HepG2 (cell line): ENCODE data around the gene AMBRA1. TPM values are rescaled to one million over a fixed set of nuclear protein-coding genes. Genes with fewer than 3 reads are reported as not detected.

Source experiments
- KDM1A ChIP-seq: IDR thresholded peaks from 2 replicates; pipeline ENCODE4 v1.6.1; 2016; ENCODE audit warnings: missing compliant biosample characterization
- LCORL ChIP-seq, 2 experiments: fragments of 450-650 bp in 1 of 2; sonication (generic) in 1 of 2; formaldehyde crosslinking in 1 of 2; IDR thresholded peaks; 2 replicates each; pipeline versions ENCODE4 v1.5.0 to v1.6.1; 2017 to 2020; ENCODE audit warnings: antibody characterized with exemption in 1 of 2, missing genetic modification reagents in 1 of 2
- NFIB ChIP-seq: sonication (generic); formaldehyde crosslinking; IDR thresholded peaks from 2 replicates; pipeline ENCODE4 v1.9.0; 2021; ENCODE audit warnings: missing genetic modification reagents, mild to moderate bottlenecking, borderline replicate concordance
- REL ChIP-seq: sonication (generic); formaldehyde crosslinking; conservative IDR thresholded peaks from 2 replicates; pipeline ENCODE4 v1.8.0; 2022; ENCODE audit warnings: mild to moderate bottlenecking, missing genetic modification reagents, moderate library complexity
- ZNF10 ChIP-seq: sonication (generic); formaldehyde crosslinking; IDR thresholded peaks from 2 replicates; pipeline ENCODE4 v1.4.0; 2020; ENCODE audit warnings: mild to moderate bottlenecking, low read depth, missing genetic modification reagents, borderline replicate concordance
- ZNF446 ChIP-seq: sonication (generic); formaldehyde crosslinking; IDR thresholded peaks from 2 replicates; pipeline ENCODE4 v1.5.0; 2020; ENCODE audit warnings: mild to moderate bottlenecking, missing genetic modification reagents
- ZNF780A ChIP-seq: sonication (generic); formaldehyde crosslinking; IDR thresholded peaks from 2 replicates; pipeline ENCODE4 v1.8.0; 2022; ENCODE audit warnings: mild to moderate bottlenecking, missing genetic modification reagents, moderate library complexity
- polyA plus RNA-seq, 8 experiments: library from polyadenylated mRNA; depleted of rRNA in 3 of 8; stranded (reverse) in 7 of 8; unstranded in 1 of 8; fragments of >200 nt; fragmentation: Illumina TruSeq in 4 of 8; extraction: Trizol in 4 of 8; gene quantifications; 2 replicates each; pipeline versions ENCODE4 v1.2.1 to v1.2.3, GENCODE V29; 2011 to 2016; ENCODE audit warnings: low read depth in 4 of 8, missing spikeins in 1 of 8, mixed read lengths in 1 of 8; ENCODE audit not compliant: insufficient read depth in 1 of 8
- total RNA-seq, 5 experiments: library from RNA; depleted of rRNA; stranded (reverse); fragments of >200 nt; fragmentation: Illumina TruSeq; extraction: Trizol; gene quantifications; 2 replicates each; pipeline ENCODE4 v1.2.3, GENCODE V29; 2016; ENCODE audit warnings: low read depth in 1 of 5
- TF ChIP-seq, protein P1 (sequence below): sonication (generic); formaldehyde crosslinking; IDR thresholded peaks from 2 replicates; pipeline ENCODE4 v1.5.1; 2020; ENCODE audit warnings: mild to moderate bottlenecking, missing genetic modification reagents, borderline replicate concordance
- TF ChIP-seq, protein P2 (sequence below): sonication (generic); formaldehyde crosslinking; IDR thresholded peaks from 2 replicates; pipeline ENCODE4 v1.4.0; 2020; ENCODE audit warnings: missing genetic modification reagents
- TF ChIP-seq, protein P3 (sequence below): sonication (generic); formaldehyde crosslinking; IDR thresholded peaks from 2 replicates; pipeline ENCODE4 v1.4.0; 2020; ENCODE audit warnings: mild to moderate bottlenecking, missing genetic modification reagents
- TF ChIP-seq, protein P4 (sequence below): sonication (generic); formaldehyde crosslinking; IDR thresholded peaks from 2 replicates; pipeline ENCODE4 v1.5.0; 2020; ENCODE audit warnings: missing genetic modification reagents
- TF ChIP-seq, protein P5 (sequence below): sonication (generic); formaldehyde crosslinking; IDR thresholded peaks from 2 replicates; pipeline ENCODE4 v1.5.0; 2020; ENCODE audit warnings: mild to moderate bottlenecking, missing genetic modification reagents

AMBRA1 gene
- total and polyA plus RNA-seq, 2 of the 13 experiments (the other 11 are each of a cell fraction or from before 2014, with no cell fraction given), result 15.7 to 26.0 TPM

DNA sequence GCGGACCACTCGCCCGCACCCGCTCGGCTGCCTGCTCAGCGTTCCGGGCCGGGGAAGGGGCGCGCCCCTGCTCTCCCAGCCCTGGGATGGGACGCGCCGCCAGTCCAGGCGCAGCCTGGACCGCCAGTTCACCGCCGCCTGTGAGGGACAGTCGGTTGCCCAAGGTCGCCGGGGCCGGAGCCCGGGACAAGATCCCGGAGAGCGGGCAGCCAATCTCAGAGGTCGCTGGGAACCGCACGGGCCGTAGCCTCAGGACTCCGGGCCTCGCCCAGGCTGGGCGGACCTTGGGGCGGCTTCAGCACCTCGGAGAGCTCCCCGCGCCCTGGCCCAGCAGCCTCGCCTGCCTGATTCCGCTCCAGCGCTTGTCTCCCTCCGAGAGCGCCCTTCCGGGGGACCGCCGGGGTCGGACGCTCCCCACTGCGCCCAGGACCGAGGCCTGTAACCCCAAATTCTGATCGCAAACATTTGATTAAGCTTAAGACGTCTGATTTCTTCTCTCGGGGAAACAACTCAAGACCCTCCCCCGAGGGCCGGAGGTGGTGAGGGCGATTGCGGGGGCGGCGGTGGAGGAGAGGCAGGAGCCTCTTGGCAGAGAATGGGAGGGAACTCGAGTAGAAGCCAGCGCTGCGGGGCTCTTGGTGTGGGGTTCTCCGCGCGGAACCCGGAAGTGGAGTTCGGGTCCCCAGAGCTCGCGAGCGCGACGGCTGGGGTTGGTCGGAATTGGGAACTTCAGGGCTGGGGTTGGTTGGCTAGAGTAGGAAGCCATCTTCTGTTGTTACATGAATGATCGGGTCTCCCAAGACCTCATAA, 201.2 kb downstream of the AMBRA1 start (continued):
- TF ChIP-seq, protein P1, sequence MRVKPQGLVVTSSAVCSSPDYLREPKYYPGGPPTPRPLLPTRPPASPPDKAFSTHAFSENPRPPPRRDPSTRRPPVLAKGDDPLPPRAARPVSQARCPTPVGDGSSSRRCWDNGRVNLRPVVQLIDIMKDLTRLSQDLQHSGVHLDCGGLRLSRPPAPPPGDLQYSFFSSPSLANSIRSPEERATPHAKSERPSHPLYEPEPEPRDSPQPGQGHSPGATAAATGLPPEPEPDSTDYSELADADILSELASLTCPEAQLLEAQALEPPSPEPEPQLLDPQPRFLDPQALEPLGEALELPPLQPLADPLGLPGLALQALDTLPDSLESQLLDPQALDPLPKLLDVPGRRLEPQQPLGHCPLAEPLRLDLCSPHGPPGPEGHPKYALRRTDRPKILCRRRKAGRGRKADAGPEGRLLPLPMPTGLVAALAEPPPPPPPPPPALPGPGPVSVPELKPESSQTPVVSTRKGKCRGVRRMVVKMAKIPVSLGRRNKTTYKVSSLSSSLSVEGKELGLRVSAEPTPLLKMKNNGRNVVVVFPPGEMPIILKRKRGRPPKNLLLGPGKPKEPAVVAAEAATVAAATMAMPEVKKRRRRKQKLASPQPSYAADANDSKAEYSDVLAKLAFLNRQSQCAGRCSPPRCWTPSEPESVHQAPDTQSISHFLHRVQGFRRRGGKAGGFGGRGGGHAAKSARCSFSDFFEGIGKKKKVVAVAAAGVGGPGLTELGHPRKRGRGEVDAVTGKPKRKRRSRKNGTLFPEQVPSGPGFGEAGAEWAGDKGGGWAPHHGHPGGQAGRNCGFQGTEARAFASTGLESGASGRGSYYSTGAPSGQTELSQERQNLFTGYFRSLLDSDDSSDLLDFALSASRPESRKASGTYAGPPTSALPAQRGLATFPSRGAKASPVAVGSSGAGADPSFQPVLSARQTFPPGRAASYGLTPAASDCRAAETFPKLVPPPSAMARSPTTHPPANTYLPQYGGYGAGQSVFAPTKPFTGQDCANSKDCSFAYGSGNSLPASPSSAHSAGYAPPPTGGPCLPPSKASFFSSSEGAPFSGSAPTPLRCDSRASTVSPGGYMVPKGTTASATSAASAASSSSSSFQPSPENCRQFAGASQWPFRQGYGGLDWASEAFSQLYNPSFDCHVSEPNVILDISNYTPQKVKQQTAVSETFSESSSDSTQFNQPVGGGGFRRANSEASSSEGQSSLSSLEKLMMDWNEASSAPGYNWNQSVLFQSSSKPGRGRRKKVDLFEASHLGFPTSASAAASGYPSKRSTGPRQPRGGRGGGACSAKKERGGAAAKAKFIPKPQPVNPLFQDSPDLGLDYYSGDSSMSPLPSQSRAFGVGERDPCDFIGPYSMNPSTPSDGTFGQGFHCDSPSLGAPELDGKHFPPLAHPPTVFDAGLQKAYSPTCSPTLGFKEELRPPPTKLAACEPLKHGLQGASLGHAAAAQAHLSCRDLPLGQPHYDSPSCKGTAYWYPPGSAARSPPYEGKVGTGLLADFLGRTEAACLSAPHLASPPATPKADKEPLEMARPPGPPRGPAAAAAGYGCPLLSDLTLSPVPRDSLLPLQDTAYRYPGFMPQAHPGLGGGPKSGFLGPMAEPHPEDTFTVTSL (CRISPR knock-in tag), result peak; percentile 67; the same call in 1 of the 2 replicates
- TF ChIP-seq, protein P2, sequence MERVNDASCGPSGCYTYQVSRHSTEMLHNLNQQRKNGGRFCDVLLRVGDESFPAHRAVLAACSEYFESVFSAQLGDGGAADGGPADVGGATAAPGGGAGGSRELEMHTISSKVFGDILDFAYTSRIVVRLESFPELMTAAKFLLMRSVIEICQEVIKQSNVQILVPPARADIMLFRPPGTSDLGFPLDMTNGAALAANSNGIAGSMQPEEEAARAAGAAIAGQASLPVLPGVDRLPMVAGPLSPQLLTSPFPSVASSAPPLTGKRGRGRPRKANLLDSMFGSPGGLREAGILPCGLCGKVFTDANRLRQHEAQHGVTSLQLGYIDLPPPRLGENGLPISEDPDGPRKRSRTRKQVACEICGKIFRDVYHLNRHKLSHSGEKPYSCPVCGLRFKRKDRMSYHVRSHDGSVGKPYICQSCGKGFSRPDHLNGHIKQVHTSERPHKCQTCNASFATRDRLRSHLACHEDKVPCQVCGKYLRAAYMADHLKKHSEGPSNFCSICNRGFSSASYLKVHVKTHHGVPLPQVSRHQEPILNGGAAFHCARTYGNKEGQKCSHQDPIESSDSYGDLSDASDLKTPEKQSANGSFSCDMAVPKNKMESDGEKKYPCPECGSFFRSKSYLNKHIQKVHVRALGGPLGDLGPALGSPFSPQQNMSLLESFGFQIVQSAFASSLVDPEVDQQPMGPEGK (CRISPR knock-in tag), result peak; percentile 80
- TF ChIP-seq, protein P3, sequence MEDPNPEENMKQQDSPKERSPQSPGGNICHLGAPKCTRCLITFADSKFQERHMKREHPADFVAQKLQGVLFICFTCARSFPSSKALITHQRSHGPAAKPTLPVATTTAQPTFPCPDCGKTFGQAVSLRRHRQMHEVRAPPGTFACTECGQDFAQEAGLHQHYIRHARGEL (CRISPR knock-in tag), result no peak
- TF ChIP-seq ZNF10 (CRISPR knock-in tag) (no peak), ZNF446 (peak; percentile 97; the same call in 1 of the 2 replicates), NFIB (CRISPR knock-in tag) (no peak), ZNF780A (peak; percentile 95; the same call in 1 of the 2 replicates), LCORL (IDR thresholded peaks at IDR 0.05) (no peak), LCORL (CRISPR knock-in tag; IDR thresholded peaks at IDR 0.05) (peak; percentile 95), KDM1A (CRISPR knock-in tag) (0 out of 2 replicates have a peak, but pooled peaks have one; percentile 49), REL (CRISPR knock-in tag) (peak; percentile 96)
- TF ChIP-seq, protein P4, sequence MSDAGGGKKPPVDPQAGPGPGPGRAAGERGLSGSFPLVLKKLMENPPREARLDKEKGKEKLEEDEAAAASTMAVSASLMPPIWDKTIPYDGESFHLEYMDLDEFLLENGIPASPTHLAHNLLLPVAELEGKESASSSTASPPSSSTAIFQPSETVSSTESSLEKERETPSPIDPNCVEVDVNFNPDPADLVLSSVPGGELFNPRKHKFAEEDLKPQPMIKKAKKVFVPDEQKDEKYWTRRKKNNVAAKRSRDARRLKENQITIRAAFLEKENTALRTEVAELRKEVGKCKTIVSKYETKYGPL (CRISPR knock-in tag), result peak; percentile 96
- TF ChIP-seq, protein P5, sequence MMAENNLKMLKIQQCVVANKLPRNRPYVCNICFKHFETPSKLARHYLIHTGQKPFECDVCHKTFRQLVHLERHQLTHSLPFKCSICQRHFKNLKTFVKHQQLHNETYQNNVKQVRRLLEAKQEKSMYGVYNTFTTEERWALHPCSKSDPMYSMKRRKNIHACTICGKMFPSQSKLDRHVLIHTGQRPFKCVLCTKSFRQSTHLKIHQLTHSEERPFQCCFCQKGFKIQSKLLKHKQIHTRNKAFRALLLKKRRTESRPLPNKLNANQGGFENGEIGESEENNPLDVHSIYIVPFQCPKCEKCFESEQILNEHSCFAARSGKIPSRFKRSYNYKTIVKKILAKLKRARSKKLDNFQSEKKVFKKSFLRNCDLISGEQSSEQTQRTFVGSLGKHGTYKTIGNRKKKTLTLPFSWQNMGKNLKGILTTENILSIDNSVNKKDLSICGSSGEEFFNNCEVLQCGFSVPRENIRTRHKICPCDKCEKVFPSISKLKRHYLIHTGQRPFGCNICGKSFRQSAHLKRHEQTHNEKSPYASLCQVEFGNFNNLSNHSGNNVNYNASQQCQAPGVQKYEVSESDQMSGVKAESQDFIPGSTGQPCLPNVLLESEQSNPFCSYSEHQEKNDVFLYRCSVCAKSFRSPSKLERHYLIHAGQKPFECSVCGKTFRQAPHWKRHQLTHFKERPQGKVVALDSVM (CRISPR knock-in tag), result peak; percentile 87
